IMR-90 (cell line): ENCODE results near the gene DHX40.

Experiments used
- CEBPB ChIP-seq: IDR thresholded peaks from 2 replicates; pipeline ENCODE4 v1.6.1; 2012; ENCODE audit warnings: low read depth, low read length, improper control_type of control experiment
- CHD1 ChIP-seq: IDR thresholded peaks from 2 replicates; pipeline ENCODE4 v1.6.1; 2012; ENCODE audit warnings: low read depth, low read length, improper control_type of control experiment
- MAFK ChIP-seq: IDR thresholded peaks from 2 replicates; pipeline ENCODE4 v1.6.1; 2012; ENCODE audit warnings: low read depth, low read length, improper control_type of control experiment
- POLR2A ChIP-seq: IDR thresholded peaks from 2 replicates; pipeline ENCODE4 v1.6.1; 2012; ENCODE audit warnings: mild to moderate bottlenecking, low read depth, low read length
- TF ChIP-seq, protein P1 (sequence below): conservative IDR thresholded peaks from 2 replicates; pipeline ENCODE4 v1.5.1; 2012; ENCODE audit warnings: mild to moderate bottlenecking, low read depth, low read length, improper control_type of control experiment
- TF ChIP-seq, protein P2 (sequence below): fragments of 150-350 bp; IDR thresholded peaks from 2 replicates; pipeline ENCODE4 v1.6.1; 2017; ENCODE audit warnings: mild to moderate bottlenecking, antibody characterized with exemption, low read length, low read depth

DNA sequence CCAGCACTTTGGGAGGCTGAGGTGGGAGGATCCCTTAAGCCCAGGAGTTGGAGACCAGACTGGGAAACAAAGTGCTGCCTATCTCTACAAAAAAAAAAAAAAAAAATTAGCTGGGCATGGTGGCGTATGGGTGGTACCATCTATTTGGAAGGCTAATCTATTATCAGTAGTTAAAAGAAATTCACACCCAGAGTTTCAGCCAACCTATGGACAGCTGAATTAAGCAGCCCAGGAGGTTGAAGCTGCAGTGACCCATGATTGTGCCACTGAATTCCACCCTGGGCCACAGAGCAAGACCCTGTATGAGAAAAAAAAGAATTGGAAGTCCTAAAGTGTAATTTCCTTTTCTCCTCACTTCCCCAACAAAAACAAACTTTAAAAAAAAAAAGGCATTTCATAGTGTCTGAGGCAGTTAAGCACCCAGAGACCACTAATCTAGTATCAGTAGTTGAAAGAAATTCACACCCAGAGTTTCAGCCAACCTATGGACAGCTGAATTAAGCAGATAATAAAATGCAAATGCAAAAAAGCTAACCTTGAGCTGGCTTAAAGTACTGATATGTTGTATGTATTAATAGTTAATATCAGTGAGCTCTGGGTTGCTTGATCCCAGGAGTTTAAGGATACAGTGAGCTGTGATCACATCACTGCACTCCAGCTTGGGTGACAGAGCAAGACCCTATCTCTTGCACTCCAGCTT, 72.4 kb downstream of the DHX40 start:
- TF ChIP-seq, protein P1, sequence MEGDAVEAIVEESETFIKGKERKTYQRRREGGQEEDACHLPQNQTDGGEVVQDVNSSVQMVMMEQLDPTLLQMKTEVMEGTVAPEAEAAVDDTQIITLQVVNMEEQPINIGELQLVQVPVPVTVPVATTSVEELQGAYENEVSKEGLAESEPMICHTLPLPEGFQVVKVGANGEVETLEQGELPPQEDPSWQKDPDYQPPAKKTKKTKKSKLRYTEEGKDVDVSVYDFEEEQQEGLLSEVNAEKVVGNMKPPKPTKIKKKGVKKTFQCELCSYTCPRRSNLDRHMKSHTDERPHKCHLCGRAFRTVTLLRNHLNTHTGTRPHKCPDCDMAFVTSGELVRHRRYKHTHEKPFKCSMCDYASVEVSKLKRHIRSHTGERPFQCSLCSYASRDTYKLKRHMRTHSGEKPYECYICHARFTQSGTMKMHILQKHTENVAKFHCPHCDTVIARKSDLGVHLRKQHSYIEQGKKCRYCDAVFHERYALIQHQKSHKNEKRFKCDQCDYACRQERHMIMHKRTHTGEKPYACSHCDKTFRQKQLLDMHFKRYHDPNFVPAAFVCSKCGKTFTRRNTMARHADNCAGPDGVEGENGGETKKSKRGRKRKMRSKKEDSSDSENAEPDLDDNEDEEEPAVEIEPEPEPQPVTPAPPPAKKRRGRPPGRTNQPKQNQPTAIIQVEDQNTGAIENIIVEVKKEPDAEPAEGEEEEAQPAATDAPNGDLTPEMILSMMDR, result no peak
- TF ChIP-seq POLR2A (no peak), CEBPB (no peak), MAFK (no peak), CHD1 (no peak)
- TF ChIP-seq, protein P2, sequence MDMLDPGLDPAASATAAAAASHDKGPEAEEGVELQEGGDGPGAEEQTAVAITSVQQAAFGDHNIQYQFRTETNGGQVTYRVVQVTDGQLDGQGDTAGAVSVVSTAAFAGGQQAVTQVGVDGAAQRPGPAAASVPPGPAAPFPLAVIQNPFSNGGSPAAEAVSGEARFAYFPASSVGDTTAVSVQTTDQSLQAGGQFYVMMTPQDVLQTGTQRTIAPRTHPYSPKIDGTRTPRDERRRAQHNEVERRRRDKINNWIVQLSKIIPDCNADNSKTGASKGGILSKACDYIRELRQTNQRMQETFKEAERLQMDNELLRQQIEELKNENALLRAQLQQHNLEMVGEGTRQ, result no peak
